GM12878 (cell line): ENCODE measurements around the gene RCAN2. TPM values are rescaled to one million over a fixed set of nuclear protein-coding genes. Genes with fewer than 3 reads are reported as not detected.

Experiments
- ATAC-seq: fragments of 200-7000 bp; cut with Tn5 transposase; 3 replicates; pipeline ENCODE4 v1.9.1; 2020; ENCODE audit warnings: mild to moderate bottlenecking, moderate library complexity
- BruUV-seq: library from RNA; stranded (reverse); fragments of 400-500 nt; replicated peaks from 2 replicates; lab custom pipeline; 2021; lab: Mats Ljungman, UMichigan
- CTCF ChIA-PET: fragments of 300-600 bp; sonication (Branson Sonifier 250); formaldehyde crosslinking; extraction: SDS; loops from one replicate; lab custom pipeline; 2021; ENCODE audit warnings: inconsistent platforms; lab: Yijun Ruan, JAX
- POLR2A ChIA-PET: fragments of 350-600 bp; formaldehyde crosslinking; extraction: SDS; loops from one replicate; lab custom pipeline; 2021; ENCODE audit warnings: inconsistent platforms; lab: Charles Lee
- RAD21 ChIA-PET: fragments of 300-600 bp; sonication (Branson Sonifier 250); formaldehyde crosslinking; loops from one replicate; lab custom pipeline; 2023; ENCODE audit warnings: antibody characterized with exemption; ENCODE audit not compliant: unreplicated experiment; lab: Charles Lee
- SMC1A ChIA-PET: fragments of 300-600 bp; sonication (Branson Sonifier 250); formaldehyde crosslinking; loops from one replicate; lab custom pipeline; 2023; ENCODE audit not compliant: unreplicated experiment, uncharacterized antibody; lab: Charles Lee
- DNase-seq: peaks from one replicate; pipeline ENCODE4 v3.0.0-alpha.2; 2011; ENCODE audit warnings: low read depth, low spot score
- FAIRE-seq: peaks from 3 replicates; lab custom pipeline; 2011; peaks lifted over from hg19 to GRCh38; lab: Jason Lieb, UNC
- H2AFZ ChIP-seq: 2 replicates; pipeline ENCODE4 v1.6.0; 2011; ENCODE audit warnings: low read depth, low read length, control low read depth; ENCODE audit not compliant: control insufficient read depth
- H3K27ac ChIP-seq: 2 replicates; pipeline ENCODE4 v1.5.1; 2011; ENCODE audit warnings: control low read depth; ENCODE audit not compliant: control insufficient read depth, insufficient read depth
- H3K27me3 ChIP-seq, 2 experiments: replicated peaks in 1 of 2; 2 replicates each; pipeline versions ENCODE4 v1.6.0 to v1.6.1; 2011; ENCODE audit warnings: low read length in 1 of 2; ENCODE audit not compliant: control insufficient read depth in 2 of 2, insufficient read depth in 2 of 2
- H3K36me3 ChIP-seq, 2 experiments: 2 replicates each; pipeline ENCODE4 v1.5.1; 2011; ENCODE audit warnings: low read length in 1 of 2; ENCODE audit not compliant: control insufficient read depth in 2 of 2, insufficient read depth in 2 of 2
- H3K4me1 ChIP-seq: 2 replicates; pipeline ENCODE4 v1.6.1; 2011; ENCODE audit warnings: mild to moderate bottlenecking, low read length, moderate library complexity, mixed read lengths; ENCODE audit not compliant: control insufficient read depth, insufficient read depth
- H3K4me2 ChIP-seq: 2 replicates; pipeline ENCODE4 v1.6.0; 2011; ENCODE audit warnings: control low read depth; ENCODE audit not compliant: control insufficient read depth, insufficient read depth
- H3K4me3 ChIP-seq: fragments of 200-600 bp; sonication (generic); 2 replicates; pipeline ENCODE4 v1.5.1; 2016
- H3K79me2 ChIP-seq: 2 replicates; pipeline ENCODE4 v1.6.0; 2011; ENCODE audit warnings: low read length; ENCODE audit not compliant: control insufficient read depth, insufficient read depth
- H3K9ac ChIP-seq: 2 replicates; pipeline ENCODE4 v1.8.0; 2011; ENCODE audit warnings: low read length, control low read depth, mixed read lengths; ENCODE audit not compliant: control insufficient read depth, insufficient read depth
- H3K9me3 ChIP-seq: replicated peaks from 3 replicates; pipeline ENCODE4 v1.5.1; 2011; ENCODE audit warnings: mild to moderate bottlenecking, low read length; ENCODE audit not compliant: control insufficient read depth, insufficient read depth
- H4K20me1 ChIP-seq: 2 replicates; pipeline ENCODE4 v1.6.0; 2011; ENCODE audit not compliant: control insufficient read depth, insufficient read depth
- CEBPB ChIP-seq, 2 experiments: fragments of 150-350 bp in 1 of 2; IDR thresholded peaks; 2 replicates each; pipeline ENCODE4 v1.6.1; 2012 to 2014; ENCODE audit warnings: low read depth in 2 of 2, low read length in 2 of 2, borderline replicate concordance in 1 of 2, inconsistent platforms in 1 of 2
- FOXK2 ChIP-seq: fragments of 450-650 bp; IDR thresholded peaks from 2 replicates; pipeline ENCODE4 v1.6.1; 2017; ENCODE audit warnings: mild to moderate bottlenecking, moderate library complexity
- GABPA ChIP-seq: IDR thresholded peaks from 2 replicates; pipeline ENCODE4 v1.6.1; 2014; ENCODE audit warnings: antibody characterized with exemption, low read depth, mild to moderate bottlenecking, inconsistent platforms
- IRF5 ChIP-seq: fragments of 450-650 bp; IDR thresholded peaks from 2 replicates; pipeline ENCODE4 v1.6.1; 2017; ENCODE audit warnings: borderline replicate concordance
- MXI1 ChIP-seq: fragments of 150-350 bp; IDR thresholded peaks from 2 replicates; pipeline ENCODE4 v1.6.1; 2011; ENCODE audit warnings: low read depth, mild to moderate bottlenecking, inconsistent platforms, low read length, improper control_type of control experiment
- POU2F2 ChIP-seq: IDR thresholded peaks from 3 replicates; pipeline ENCODE4 v1.6.1; 2011; ENCODE audit warnings: low read depth, mild to moderate bottlenecking, low read length, borderline replicate concordance
- SMAD1 ChIP-seq: fragments of 450-650 bp; IDR thresholded peaks from 2 replicates; pipeline ENCODE4 v1.6.1; 2018; ENCODE audit warnings: mild to moderate bottlenecking, low read depth; ENCODE audit not compliant: partially characterized antibody
- ZNF592 ChIP-seq: fragments of 450-650 bp; IDR thresholded peaks from 2 replicates; pipeline ENCODE4 v1.6.1; 2017; ENCODE audit warnings: mild to moderate bottlenecking, moderate library complexity
- WGBS: methylation state at CpG from one replicate; pipeline ENCODE4 v1.1.6; 2016; ENCODE audit warnings: low lambda C conversion rate; ENCODE audit not compliant: insufficient replicate concordance, insufficient coverage; ENCODE audit errors: missing lambda C conversion rate; 5-methylcytosine and 5-hydroxymethylcytosine counted together
- in situ Hi-C: fragments of 300-500 bp; cut with MboI; formaldehyde crosslinking; loops from 9 replicates; pipeline ENCODE4 v1.14.3; 2018; ENCODE audit warnings: mixed read lengths
- intact Hi-C: fragments of 100-400 bp; cut with micrococcal nuclease; formaldehyde crosslinking; loops from one replicate; pipeline ENCODE4 v1.14.2; 2022; ENCODE audit not compliant: unreplicated experiment
- polyA plus RNA-seq, 11 experiments: library from polyadenylated mRNA; depleted of rRNA in 4 of 11; unstranded in 6 of 11; stranded (reverse) in 5 of 11; fragments of >200 nt; fragmentation: Nextera tagmentation in 4 of 11; fragmentation: Illumina TruSeq in 1 of 11; extraction: Ambion mirVana in 4 of 11; extraction: Trizol in 1 of 11; gene quantifications; 1 replicate in 1 of 11; 2 replicates in 10 of 11; pipeline versions ENCODE4 v1.2.1 to v1.2.3, GENCODE V29; 2011 to 2016; ENCODE audit warnings: inconsistent platforms in 2 of 11, missing spikeins in 2 of 11, low read depth in 1 of 11
- total RNA-seq, 4 experiments: library from RNA; depleted of rRNA in 3 of 4; stranded (reverse); fragments of >200 nt in 3 of 4; fragmentation: Illumina TruSeq in 1 of 4; extraction: Trizol in 1 of 4; gene quantifications; 2 replicates each; pipeline versions ENCODE4 v1.2.1 to v1.2.3, GENCODE V29; 2013 to 2021

RCAN2 gene
- total and polyA plus RNA-seq, 10 of the 15 experiments (the other 5 are each of a cell fraction or from before 2014, with no cell fraction given) = 0.06 TPM; not detected in 9

- TF ChIP-seq FOXK2 (no peak), CEBPB (IDR thresholded peaks at IDR 0.05; ENCODE audit: borderline replicate concordance in 1 of 2, low read depth in 2 of 2, low read length in 2 of 2) (no peak), POU2F2 (no peak), IRF5 (no peak), MXI1 (no peak), SMAD1 (no peak), GABPA (no peak)
- TF ChIP-seq, all 136 proteins: peak for 0
Observed at GRCh38 chr6:46502486-46503119, 11.4 kb upstream of the RCAN2 start (continued).

GRCh38 chr6:46501136-46502089 is 10.2 kb upstream of the RCAN2 start:
- Histone ChIP-seq H3K27me3 (no peaks in the 10 kb centered on the region; a peak in 1 of 4 replicates), H2AFZ (no peak overlapping the region), H3K9ac (no peak overlapping the region), H3K4me3 (no peak overlapping the region), H3K9me3 (no peaks in the 10 kb centered on the region), H3K27ac (no peak overlapping the region), H3K36me3 (no peaks in the 10 kb centered on the region), H3K79me2 (no peaks in the 10 kb centered on the region), H3K4me2 (no peak overlapping the region; the same call in 1 of the 2 replicates), H3K4me1 (no peaks in the 10 kb centered on the region), H4K20me1 (no peaks in the 10 kb centered on the region)
- ChIA-PET CTCF (no interaction called here), POLR2A (no interaction called here), SMC1A (no interaction called here), RAD21 (no interaction called here)
- no TSS peak for BruUV-seq
- under 1% methylated on average over 8 of the region's 8 CpGs for WGBS
- FAIRE-seq = no peak
- TF ChIP-seq ZNF592 = no peak
- intact Hi-C loops (no loop called here), in situ Hi-C loops (no loop called here)
- no peak for DNase-seq
- peak; percentile 58 for ATAC-seq
